Epithelial cell of proximal tubule (primary cell): ENCODE data around the gene CCDC88A. TPM values are rescaled to one million over a fixed set of nuclear protein-coding genes. Genes with fewer than 3 reads are reported as not detected.

Experiments
- DNase-seq: peaks from one replicate; pipeline ENCODE4 v3.0.0-alpha.2; 2011; ENCODE audit warnings: low read depth
- H3K4me3 ChIP-seq: 2 replicates; pipeline ENCODE4 v1.5.1; 2011; ENCODE audit warnings: low read depth, mild to moderate bottlenecking, low read length
- CTCF ChIP-seq: conservative IDR thresholded peaks from 2 replicates; pipeline ENCODE4 v1.5.1; 2012; ENCODE audit warnings: low read depth, mild to moderate bottlenecking, low read length
- total RNA-seq: library from RNA; depleted of rRNA; stranded (reverse); fragments of >200 nt; gene quantifications from 2 replicates; pipeline ENCODE4 v1.2.3, GENCODE V29; 2015

CCDC88A gene
- total RNA-seq = 28.3 and 31.2 TPM in 2 replicates

GRCh38 chr2:55419679-55420438, at the start of gene CCDC88A:
Gene CCDC88A (minus strand): TSS chr2:55419856. CDS start chr2:55419079, 777 bp downstream.
- peak; percentile 46 for DNase-seq
- peak; percentile 28 for TF ChIP-seq CTCF
- peak within 1 kb of the TSS; percentile 75 for H3K4me3 ChIP-seq

- no peak overlapping the region for H3K4me3 ChIP-seq
- DNase-seq = no peak
- no peak for TF ChIP-seq CTCF
Measured at GRCh38 chr2:55461679-55462078, 42.0 kb upstream of the CCDC88A start.

- DNase-seq = peak; percentile 43
- no peak for TF ChIP-seq CTCF
- H3K4me3 ChIP-seq = peak overlapping the region; percentile 32
Measured at GRCh38 chr2:55460562-55460961, 40.9 kb upstream of the CCDC88A start.

- peak overlapping the region; percentile 32 for H3K4me3 ChIP-seq
- TF ChIP-seq CTCF = no peak
- DNase-seq = no peak
Measured at GRCh38 chr2:55459714-55460274, 40.1 kb upstream of the CCDC88A start.

- no peak for TF ChIP-seq CTCF
- no peak for DNase-seq
- H3K4me3 ChIP-seq = no peak overlapping the region
Measured at GRCh38 chr2:55459279-55459678, 39.6 kb upstream of the CCDC88A start.

- H3K4me3 ChIP-seq = no peak overlapping the region
- TF ChIP-seq CTCF = no peak
- no peak for DNase-seq
Measured at GRCh38 chr2:55454121-55454520, 34.5 kb upstream of the CCDC88A start.

- no peak for DNase-seq
- TF ChIP-seq CTCF = no peak
- H3K4me3 ChIP-seq = no peak overlapping the region
Measured at GRCh38 chr2:55452879-55453278, 33.2 kb upstream of the CCDC88A start.
